Tibial nerve (tissue), 4 donors: ENCODE measurements around the gene FARP1.

Experiments used
- EP300 ChIP-seq, 2 donors: sonication (generic); formaldehyde crosslinking; IDR thresholded peaks; one replicate each; pipeline ENCODE4 v1.6.1; 2017; ENCODE audit warnings: antibody characterized with exemption in 2 of 2, mild to moderate bottlenecking in 1 of 2
- POLR2A ChIP-seq, 2 donors: fragments of 450-650 bp; IDR thresholded peaks; one replicate each; pipeline ENCODE4 v1.6.1; 2017; ENCODE audit warnings: antibody characterized with exemption in 2 of 2, mild to moderate bottlenecking in 2 of 2, moderate library complexity in 2 of 2
- TF ChIP-seq, protein P1 (sequence below), 5 experiments: fragments of 200-600 bp in 3 of 5; fragments of 450-650 bp in 2 of 5; sonication (generic) in 3 of 5; IDR thresholded peaks; one replicate each; pipeline ENCODE4 v1.5.1; 2016 to 2019; ENCODE audit warnings: antibody characterized with exemption in 5 of 5, mild to moderate bottlenecking in 3 of 5, moderate library complexity in 2 of 5

DNA sequence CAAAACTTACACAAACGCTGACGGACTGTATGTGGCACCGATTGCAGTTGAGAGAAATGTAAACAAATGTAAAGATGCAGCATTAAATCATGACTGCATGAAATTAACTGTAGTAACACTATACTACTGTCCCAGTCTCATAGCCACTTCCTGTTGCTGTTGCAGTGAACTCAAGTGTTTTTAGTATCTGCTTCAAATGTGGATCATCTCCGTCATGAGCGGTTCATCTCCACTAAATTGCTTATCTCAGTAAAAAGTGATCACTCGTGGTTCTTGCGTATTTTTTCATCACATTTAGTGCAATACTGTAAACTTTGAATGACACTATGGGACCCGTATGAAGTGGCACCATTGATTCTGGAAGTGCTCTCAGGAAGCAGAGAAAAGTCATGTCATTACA is 94.4 kb downstream of the FARP1 start:
- TF ChIP-seq, protein P1, sequence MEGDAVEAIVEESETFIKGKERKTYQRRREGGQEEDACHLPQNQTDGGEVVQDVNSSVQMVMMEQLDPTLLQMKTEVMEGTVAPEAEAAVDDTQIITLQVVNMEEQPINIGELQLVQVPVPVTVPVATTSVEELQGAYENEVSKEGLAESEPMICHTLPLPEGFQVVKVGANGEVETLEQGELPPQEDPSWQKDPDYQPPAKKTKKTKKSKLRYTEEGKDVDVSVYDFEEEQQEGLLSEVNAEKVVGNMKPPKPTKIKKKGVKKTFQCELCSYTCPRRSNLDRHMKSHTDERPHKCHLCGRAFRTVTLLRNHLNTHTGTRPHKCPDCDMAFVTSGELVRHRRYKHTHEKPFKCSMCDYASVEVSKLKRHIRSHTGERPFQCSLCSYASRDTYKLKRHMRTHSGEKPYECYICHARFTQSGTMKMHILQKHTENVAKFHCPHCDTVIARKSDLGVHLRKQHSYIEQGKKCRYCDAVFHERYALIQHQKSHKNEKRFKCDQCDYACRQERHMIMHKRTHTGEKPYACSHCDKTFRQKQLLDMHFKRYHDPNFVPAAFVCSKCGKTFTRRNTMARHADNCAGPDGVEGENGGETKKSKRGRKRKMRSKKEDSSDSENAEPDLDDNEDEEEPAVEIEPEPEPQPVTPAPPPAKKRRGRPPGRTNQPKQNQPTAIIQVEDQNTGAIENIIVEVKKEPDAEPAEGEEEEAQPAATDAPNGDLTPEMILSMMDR (IDR thresholded peaks at IDR 0.05) = no peak
- TF ChIP-seq POLR2A (IDR thresholded peaks at IDR 0.05) = no peak
- TF ChIP-seq EP300 (IDR thresholded peaks at IDR 0.05) = no peak
